Caki2 (cell line): Measurements from ENCODE around the gene KDM5C. TPM values are rescaled to one million over a fixed set of nuclear protein-coding genes. Genes with fewer than 3 reads are reported as not detected.
A peak's percentile ranks its signal among the peaks of the same experiment; 100 is the strongest.

Experiments
- DNase-seq: peaks from one replicate; pipeline ENCODE4 v3.0.0-alpha.2; 2015; ENCODE audit warnings: low read depth
- in situ Hi-C: cut with HindIII; loops from 2 replicates; pipeline ENCODE4 v1.10.0; 2016; ENCODE audit warnings: low sequenced_read_pairs, low pct_unique_long_range_greater_than_20kb, mixed read lengths
- total RNA-seq: library from RNA; depleted of rRNA; stranded (reverse); fragments of >200 nt; shearing (Covaris generic); gene quantifications from 2 replicates; pipeline ENCODE4 v1.2.3, GENCODE V29; 2014; ENCODE audit warnings: low replicate concordance; rRNA removed

The KDM5C gene
- total RNA-seq = 64.8 and 144 TPM in 2 replicates

GRCh38 chrX:53224860-53225797 lies at the start of gene KDM5C:
KDM5C (minus strand) TSS chrX:53225207; CDS start chrX:53224889, 318 bp downstream.
- in situ Hi-C loops = no loop called here
- peak; percentile 87 for DNase-seq

GRCh38 chrX:53272808-53273337 lies 47.9 kb upstream of the KDM5C start:
- no peak for DNase-seq
- in situ Hi-C loops = no loop called here

- in situ Hi-C loops = no loop called here
- DNase-seq = no peak
Measured at GRCh38 chrX:53269536-53270107, 44.6 kb upstream of the KDM5C start.

GRCh38 chrX:53268173-53268572 lies 43.2 kb upstream of the KDM5C start:
- no peak for DNase-seq
- in situ Hi-C loops = no loop called here

GRCh38 chrX:53266914-53267313 lies 41.9 kb upstream of the KDM5C start:
- in situ Hi-C loops = no loop called here
- DNase-seq = no peak

- in situ Hi-C loops = no loop called here
- DNase-seq = peak; percentile 18
Measured at GRCh38 chrX:53265771-53266574, 41.0 kb upstream of the KDM5C start.

- peak; percentile 72 for DNase-seq
Measured at GRCh38 chrX:53263597-53264094, 38.6 kb upstream of the KDM5C start.

GRCh38 chrX:53262918-53263394 lies 37.9 kb upstream of the KDM5C start:
- DNase-seq = peak; percentile 46
- in situ Hi-C loops = no loop called here

More at GRCh38 chrX:53263597-53264094, 38.6 kb upstream of the KDM5C start:
- in situ Hi-C loops = no loop called here

GRCh38 chrX:53262189-53262917 lies 37.3 kb upstream of the KDM5C start:
- in situ Hi-C loops = no loop called here
- no peak for DNase-seq

GRCh38 chrX:53261355-53261972 lies 36.5 kb upstream of the KDM5C start:
- DNase-seq = no peak
- in situ Hi-C loops = no loop called here

- DNase-seq = no peak
- in situ Hi-C loops = no loop called here
Measured at GRCh38 chrX:53260836-53261235, 35.8 kb upstream of the KDM5C start.

GRCh38 chrX:53257670-53258423 lies 32.8 kb upstream of the KDM5C start:
- in situ Hi-C loops = no loop called here
- DNase-seq = no peak

- in situ Hi-C loops = no loop called here
- no peak for DNase-seq
Measured at GRCh38 chrX:53257166-53257565, 32.2 kb upstream of the KDM5C start.

- no peak for DNase-seq
- in situ Hi-C loops = no loop called here
Measured at GRCh38 chrX:53256446-53257041, 31.5 kb upstream of the KDM5C start.

- in situ Hi-C loops = no loop called here
- DNase-seq = no peak
Measured at GRCh38 chrX:53255738-53256191, 30.8 kb upstream of the KDM5C start.
